NCI-H1048 (cell line): Measurements from ENCODE around the gene ROBO2.

Experiments
- DNase-seq: peaks from one replicate; lab custom pipeline; 2025; lab: John Stamatoyannopoulos, UW

ROBO2 gene

GRCh38 chr3:77682162-77682561 is 642.3 kb downstream of the ROBO2 start:
- DNase-seq, result no peak

DNA sequence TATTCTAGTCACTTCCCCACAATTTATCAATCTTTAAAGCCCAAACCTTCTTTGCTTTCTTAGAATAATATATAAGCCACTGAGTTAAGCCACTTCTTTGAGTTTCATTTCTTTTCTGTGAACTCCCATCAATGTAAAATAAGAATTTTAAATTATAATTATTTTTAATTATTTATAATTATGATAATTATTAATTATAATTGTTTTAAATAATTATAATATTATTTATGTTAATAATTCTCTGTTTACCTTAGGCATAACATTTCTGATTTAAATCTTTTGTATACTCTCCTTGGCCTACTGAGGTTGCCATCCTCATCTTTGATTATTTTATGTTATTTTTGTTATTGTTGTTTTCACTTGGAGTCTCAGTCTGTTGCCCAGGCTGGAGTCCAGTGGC is 644.2 kb downstream of the ROBO2 start:
- DNase-seq, result no peak

GRCh38 chr3:77685713-77686112 is 645.8 kb downstream of the ROBO2 start:
- no peak for DNase-seq

- no peak for DNase-seq
Measured at GRCh38 chr3:77686560-77686959, 646.7 kb downstream of the ROBO2 start.

- DNase-seq, result no peak
Measured at GRCh38 chr3:77687545-77687944, 647.6 kb downstream of the ROBO2 start.

- no peak for DNase-seq
Measured at GRCh38 chr3:77690284-77690845, 650.5 kb downstream of the ROBO2 start.

GRCh38 chr3:77693147-77693546 is 653.2 kb downstream of the ROBO2 start:
- no peak for DNase-seq

GRCh38 chr3:77699125-77699691 is 659.3 kb downstream of the ROBO2 start:
- no peak for DNase-seq
